ENCODE data around the gene ESPNL.

ESPNL gene

DNA sequence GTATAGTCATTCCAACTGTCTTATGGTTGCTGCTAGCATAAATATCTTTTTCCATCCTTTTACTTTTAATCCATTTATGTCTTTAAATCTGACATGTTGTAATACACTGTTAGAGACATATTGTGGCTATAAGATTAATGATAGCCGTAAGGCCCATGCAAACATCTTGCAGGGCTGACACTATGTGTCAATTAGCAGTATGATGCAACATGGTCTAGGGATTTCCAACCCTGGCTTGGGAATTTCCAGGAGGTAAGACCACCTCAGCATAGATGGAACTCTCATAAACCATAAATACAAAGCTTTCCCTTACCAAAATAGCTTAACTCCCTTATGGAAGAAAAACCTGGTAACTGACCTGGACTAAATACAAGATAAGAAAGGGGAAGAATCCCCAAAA lies 22.8 kb upstream of the ESPNL start:
- in situ Hi-C loops (cut with MboI; ENCODE audit: low sequenced_read_pairs) = no loop called here

GRCh38 chr2:238079874-238080327 lies 20.2 kb upstream of the ESPNL start:
- in situ Hi-C loops (cut with MboI; ENCODE audit: low sequenced_read_pairs) = no loop called here

- in situ Hi-C loops (cut with MboI; ENCODE audit: low sequenced_read_pairs) = no loop called here
These were observed 19.6 kb upstream of the ESPNL start for GRCh38 chr2:238080518-238080917.

GRCh38 chr2:238081150-238081549 lies 19.0 kb upstream of the ESPNL start:
- in situ Hi-C loops (cut with MboI; ENCODE audit: low sequenced_read_pairs) = no loop called here

- in situ Hi-C loops (cut with MboI; ENCODE audit: low sequenced_read_pairs) = no loop called here
These were observed 18.6 kb upstream of the ESPNL start for GRCh38 chr2:238081561-238081960.

DNA sequence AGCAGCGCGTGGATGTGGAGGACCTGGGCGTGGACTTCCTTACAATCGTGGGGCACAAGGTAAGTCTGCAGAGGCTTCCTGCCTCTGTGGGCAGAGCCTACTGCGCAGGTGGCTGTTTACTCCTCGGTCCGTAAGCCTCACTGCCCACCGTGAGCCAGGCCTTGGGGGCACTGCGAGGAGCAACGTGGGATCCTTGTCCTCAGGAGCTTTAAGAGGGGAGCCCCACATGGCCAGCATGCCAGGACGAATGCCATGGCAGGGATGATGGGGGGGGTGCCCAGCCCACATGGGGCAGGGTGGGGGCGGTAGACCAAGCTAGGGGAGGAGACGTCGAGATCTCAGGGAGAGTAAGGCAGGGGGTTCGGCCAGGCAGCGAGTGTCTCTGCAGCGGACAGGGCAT lies 18.0 kb upstream of the ESPNL start:
- in situ Hi-C loops (cut with MboI; ENCODE audit: low sequenced_read_pairs) = no loop called here

- in situ Hi-C loops (cut with MboI; ENCODE audit: low sequenced_read_pairs) = no loop called here
These were observed 17.3 kb upstream of the ESPNL start for GRCh38 chr2:238082827-238083226.

DNA sequence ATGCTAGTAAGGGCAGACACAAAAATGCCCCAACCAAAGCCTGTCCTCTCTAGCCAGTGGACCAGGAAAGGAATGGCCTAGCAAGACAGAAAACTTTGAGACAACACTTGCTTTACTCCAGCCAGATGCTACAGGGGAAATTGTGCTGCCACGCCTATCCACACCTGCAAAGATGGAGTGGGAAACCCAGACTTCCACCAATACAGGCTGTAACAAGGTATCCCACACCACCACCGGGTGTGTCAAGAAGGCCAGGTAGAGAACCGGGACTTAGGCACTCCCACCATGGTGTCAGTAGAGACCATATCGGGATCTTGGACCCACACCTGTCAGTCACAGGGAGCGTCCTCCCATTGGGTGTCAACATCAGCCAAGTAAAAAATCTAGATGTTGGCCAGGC lies 16.2 kb upstream of the ESPNL start:
- in situ Hi-C loops (cut with MboI; ENCODE audit: low sequenced_read_pairs) = no loop called here

DNA sequence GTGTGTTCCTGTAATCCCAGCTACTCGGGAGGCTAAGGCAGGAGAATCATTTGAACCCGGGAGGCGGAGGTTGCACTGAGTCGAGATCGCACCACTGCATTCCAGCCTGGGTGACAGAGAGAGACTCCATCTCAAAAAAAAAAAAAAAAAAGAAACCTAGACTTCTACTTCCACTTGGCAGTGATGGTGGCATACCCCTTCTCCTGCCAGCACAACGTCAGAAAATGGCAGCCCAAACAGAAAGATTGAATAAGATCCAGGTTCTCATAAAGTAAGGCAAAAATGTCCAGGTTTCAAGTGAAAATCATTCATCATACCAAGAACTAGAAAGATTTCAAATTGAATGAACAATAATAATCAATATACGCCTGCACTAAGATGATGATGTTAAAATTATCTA lies 15.4 kb upstream of the ESPNL start:
- in situ Hi-C loops (cut with MboI; ENCODE audit: low sequenced_read_pairs) = no loop called here

GRCh38 chr2:238085899-238086298 lies 14.2 kb upstream of the ESPNL start:
- in situ Hi-C loops (cut with MboI; ENCODE audit: low sequenced_read_pairs) = no loop called here

DNA sequence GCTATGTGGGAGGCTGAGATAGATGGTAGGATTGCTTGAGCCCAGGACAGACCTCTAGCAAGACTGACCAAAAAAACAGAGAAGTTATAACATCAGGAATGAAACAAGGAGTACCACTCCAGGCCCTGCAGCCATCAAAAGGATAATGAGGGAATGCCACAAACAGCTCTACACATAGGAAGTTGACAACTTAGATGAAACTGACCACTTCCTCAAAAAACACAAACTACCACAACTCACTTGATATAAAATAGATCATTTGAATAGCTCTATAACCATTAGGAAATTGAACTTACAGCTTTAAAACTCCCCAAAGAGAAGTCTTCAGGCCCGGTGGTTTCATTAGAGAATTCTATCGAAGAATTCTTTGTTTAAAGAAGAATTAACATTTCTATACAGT lies 12.9 kb upstream of the ESPNL start:
- in situ Hi-C loops (cut with MboI; ENCODE audit: low sequenced_read_pairs) = no loop called here

GRCh38 chr2:238090887-238091286 lies 9.3 kb upstream of the ESPNL start:
- in situ Hi-C loops (cut with MboI; ENCODE audit: low sequenced_read_pairs) = no loop called here

DNA sequence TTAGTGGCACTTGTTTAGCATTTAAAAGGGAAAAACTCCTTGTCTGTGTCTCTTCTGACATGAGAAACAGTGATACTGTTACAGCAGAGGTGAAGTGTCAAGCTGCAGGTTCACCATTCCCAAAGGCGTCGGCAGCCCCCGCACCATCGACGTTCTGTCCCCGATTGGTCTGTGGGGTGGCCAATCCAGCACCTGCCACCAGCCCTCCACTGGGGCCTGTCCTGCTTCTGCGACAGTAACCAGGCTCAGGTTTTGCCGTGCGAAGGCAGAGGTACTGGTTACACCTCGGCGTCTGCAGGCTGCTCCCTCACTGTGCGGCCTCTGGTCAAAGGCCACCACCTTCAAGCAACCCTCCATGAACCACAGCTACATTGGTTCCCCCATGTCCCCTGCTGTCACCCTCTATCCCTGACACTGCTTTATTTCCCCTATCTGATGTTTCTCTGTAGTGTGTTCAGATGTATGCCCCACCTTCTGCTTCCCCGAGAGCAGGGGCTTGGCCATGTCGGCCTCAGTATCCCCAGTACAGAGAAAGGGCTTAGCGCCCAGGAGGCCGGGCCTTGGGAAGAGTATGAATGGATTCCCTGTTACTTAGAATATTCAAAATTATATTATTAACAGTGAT lies 8.6 kb upstream of the ESPNL start:
- in situ Hi-C loops (cut with MboI; ENCODE audit: low sequenced_read_pairs) = no loop called here

GRCh38 chr2:238092486-238093035 lies 7.6 kb upstream of the ESPNL start:
- in situ Hi-C loops (cut with MboI; ENCODE audit: low sequenced_read_pairs) = no loop called here

DNA sequence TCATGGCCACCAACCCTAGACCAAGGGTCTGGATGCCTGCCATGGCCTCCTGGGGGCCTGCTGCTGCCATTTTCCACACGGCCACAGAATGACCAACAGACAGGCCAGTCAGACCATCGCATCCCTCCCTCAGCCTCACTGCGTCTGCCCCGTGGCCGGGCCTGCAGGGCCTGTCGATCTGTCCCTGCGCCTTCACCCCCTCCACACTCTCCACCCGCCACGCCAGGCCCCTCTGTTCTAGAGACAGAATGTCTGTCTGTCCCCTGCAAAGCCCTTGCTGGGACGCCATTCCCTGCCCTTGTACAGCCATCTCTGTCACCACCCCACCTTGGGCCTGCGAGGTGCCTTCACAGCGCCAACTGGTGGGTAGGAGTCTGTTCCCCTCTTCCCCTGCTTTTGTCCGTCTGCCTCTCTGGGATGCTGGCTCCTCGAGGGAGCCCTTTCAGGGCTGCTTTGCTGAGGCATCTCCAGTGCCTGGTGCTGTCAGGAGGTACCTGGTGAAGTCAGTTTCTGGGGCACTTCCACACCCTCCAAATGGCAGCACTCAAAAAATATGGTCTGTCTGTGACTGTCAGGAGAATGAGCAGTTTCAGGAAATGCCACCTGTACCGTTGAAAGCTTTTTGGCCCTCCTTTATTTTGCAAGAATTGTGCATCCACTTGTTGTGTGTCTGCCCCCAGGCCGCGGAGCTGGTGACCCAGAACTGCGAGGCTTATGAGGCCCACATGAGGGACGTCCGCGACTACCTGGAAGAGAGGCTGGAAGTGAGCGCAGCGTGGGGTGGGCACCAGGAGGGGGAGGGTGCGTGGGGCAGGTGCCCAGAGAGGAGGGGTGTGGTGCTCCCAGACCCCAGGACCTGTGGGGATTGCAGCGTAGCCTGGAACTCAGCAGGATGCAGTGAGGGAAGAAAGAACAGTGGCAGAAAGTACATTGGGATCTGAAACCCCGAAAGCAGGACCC lies 6.7 kb upstream of the ESPNL start:
- in situ Hi-C loops (cut with MboI; ENCODE audit: low sequenced_read_pairs) = no loop called here

- in situ Hi-C loops (cut with MboI; ENCODE audit: low sequenced_read_pairs) = no loop called here
These were observed 5.6 kb upstream of the ESPNL start for GRCh38 chr2:238094438-238095022.

DNA sequence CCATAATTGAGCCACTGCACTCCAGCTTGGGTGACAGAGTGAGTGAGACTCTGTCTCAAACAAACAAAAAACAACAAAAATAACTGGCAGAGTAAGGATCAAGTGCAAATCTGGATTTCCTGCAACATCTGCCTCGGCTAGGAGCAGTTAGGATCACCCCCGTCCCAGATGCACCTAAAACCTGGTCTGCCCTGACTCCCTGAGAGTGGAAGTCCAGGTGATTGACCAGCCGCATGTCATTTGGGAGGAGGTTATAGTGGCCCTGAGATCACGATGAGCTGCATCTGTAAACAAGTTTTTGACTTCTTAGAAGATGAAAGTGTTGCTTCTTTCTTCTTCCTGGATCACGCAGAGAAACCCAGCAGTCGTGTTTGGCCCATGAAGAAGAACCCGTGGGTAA lies 5.0 kb upstream of the ESPNL start:
- in situ Hi-C loops (cut with MboI; ENCODE audit: low sequenced_read_pairs) = no loop called here

DNA sequence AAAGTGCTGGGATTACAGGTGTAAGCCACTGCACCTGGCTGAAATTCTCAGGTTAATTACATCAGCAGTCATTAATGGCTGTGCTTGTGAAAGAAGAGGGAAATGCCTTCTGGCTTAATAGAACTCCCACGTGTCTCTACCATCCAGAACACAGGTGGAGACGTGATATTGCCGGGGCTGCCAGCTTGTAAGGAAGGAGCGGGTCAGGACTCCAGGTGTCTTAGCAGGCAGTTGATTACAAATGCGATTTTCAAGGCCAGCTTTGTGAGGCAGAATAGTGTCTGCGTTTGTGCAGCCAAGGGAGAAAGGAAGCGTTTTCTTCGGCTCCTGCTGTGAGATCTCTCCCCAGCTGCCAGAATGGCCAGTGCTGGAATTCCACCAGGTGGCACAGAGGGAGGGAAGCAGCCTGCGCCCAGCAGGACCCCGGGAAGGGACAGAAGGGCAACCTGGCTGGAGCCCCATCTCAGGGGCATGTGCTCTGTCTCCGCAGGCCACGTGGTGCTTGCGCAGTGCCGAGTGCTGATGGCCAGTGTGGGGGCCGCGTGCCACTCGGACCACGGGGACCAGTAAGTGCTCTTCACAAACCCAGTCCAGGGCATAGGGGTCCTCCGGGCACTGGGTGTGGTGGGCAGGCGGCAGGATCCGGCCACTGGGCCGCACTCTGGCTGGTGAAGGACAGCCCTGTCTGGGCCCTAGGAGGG lies 3.7 kb upstream of the ESPNL start:
- in situ Hi-C loops (cut with MboI; ENCODE audit: low sequenced_read_pairs) = no loop called here

DNA sequence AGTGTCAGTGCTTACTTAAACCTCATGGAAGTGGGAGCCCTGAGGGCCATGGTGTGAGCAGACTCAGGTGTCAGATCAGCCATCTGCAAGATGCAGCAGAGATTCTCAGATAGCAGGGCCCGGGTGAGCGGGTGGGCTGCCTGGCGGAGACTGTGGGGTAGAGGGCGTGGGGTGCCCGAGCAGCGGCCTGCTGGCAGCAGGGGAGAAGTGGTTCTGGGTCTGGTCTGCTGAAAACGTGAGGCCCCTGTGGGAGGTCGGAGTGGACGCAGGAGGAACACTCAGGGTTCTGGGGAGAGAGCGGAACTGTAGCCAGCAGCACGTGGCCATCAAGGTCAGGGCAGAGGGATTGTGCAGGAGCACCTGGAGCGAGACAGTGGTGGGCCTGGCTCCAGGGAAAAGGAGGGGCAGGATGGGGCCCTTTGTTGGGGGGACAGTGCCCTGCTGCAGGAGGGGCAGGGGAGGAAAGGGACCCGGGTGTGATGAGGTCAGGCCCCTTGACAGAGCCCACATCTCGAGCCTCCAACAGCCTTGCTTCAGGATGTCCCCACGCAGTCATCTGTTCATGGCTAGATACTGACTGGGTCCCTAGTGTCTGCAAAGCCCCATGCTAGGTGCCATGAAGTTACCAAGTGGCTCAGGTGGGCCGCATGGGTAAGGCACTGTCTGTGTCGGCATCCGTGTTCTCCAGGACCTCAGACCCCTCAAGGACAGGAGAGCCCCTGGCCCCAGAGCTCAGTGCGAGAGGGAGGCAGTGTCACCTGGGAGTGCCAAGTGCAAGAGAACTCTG lies 2.7 kb upstream of the ESPNL start:
- in situ Hi-C loops (cut with MboI; ENCODE audit: low sequenced_read_pairs) = no loop called here

Measured in hTERT RPE-1 (cell line).